Urothelium cell line (cell line): ENCODE measurements around the gene PROZ.
A peak's percentile ranks its signal among the peaks of the same experiment; 100 is the strongest.

Source experiments
- DNase-seq: peaks from one replicate; pipeline ENCODE4 v3.0.0; 2011; ENCODE audit warnings: low spot score, mixed read lengths
- FAIRE-seq: peaks from 2 replicates; lab custom pipeline; 2011; peaks lifted over from hg19 to GRCh38; lab: Jason Lieb, UNC

PROZ gene

DNA sequence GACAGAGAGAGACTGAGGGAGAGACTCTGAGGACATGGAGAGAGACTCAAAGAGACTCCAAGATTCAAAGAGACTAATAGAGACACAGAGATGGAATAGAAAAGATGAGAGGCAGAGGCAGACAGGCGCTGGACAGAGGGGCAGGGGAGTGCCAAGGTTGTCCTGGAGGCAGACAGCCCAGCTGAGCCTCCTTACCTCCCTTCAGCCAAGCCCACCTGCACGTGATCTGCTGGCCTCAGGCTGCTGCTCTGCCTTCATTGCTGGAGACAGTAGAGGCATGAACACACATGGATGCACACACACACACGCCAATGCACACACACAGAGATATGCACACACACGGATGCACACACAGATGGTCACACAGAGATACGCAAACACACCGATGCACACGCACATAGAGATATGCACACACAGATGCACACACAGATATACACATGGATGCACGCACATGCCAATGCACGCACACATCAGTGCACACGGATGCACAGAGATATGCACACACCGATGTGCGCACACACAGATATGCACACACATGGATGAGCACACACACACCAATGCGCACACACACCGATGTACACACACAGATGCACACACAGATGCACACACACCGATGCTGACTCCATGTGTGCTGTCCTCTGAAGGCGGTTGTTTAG lies 39.2 kb upstream of the PROZ start:
- no peak for DNase-seq
- peak; percentile 97 for FAIRE-seq

DNA sequence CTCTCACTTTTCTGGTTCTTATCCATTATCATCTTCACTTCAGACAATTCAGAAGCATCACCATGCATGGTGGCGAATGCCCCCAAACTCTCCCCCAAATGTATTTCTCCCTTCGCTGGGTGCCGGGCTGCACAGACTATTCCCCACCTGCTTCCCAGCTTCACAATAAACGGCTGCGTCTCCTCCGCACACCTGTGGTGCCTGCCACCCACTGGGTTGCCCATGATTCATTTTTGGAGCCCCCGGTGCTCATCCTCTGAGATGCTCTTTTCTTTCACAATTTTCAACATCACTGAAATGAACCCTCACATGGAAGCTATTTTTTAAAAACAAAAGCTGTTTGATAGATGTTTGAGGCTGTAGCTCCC lies 38.6 kb upstream of the PROZ start:
- FAIRE-seq, result no peak
- DNase-seq, result no peak

DNA sequence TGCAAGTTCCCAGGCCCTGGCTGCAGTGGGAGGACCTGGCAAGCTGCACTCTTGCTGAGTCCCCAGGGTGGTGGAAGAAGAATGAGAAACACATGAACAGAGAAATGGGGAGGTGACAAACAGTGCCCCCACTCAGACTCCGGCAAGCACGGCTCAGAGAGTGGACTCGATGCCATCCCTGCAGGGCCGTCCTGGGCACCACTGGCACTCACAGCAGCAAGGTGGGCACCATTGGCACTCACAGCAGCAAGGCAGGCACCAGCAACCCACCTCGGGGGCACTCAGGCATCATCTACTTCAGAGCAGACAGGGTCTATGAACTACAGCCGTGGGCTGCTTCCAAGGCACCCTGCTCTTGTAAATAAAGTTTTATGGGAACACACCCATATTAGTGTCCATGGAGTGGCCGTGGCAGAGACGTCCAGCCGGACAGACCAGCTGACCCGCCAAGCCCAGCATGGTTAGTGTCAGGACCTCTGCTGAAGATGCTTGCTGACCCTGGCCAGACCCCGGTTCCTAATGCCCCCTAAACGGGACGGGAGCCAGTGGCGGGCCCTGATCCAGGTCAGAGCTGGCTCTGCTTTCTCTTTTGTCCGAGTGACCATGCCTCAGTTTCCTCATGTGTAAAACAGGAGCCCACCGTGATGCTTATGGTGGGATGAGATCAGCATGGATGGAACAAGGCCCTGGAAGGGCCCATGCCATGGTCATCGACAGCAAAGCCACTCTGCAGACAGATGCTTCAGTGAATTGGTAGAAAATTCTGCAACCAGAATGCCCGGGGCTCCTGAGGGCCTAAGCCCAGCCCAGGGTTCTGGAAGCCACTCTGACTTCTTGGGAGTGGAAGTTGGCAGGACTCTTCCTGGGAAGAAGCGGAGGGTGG lies 37.9 kb upstream of the PROZ start:
- DNase-seq (no peak), FAIRE-seq (no peak)

DNA sequence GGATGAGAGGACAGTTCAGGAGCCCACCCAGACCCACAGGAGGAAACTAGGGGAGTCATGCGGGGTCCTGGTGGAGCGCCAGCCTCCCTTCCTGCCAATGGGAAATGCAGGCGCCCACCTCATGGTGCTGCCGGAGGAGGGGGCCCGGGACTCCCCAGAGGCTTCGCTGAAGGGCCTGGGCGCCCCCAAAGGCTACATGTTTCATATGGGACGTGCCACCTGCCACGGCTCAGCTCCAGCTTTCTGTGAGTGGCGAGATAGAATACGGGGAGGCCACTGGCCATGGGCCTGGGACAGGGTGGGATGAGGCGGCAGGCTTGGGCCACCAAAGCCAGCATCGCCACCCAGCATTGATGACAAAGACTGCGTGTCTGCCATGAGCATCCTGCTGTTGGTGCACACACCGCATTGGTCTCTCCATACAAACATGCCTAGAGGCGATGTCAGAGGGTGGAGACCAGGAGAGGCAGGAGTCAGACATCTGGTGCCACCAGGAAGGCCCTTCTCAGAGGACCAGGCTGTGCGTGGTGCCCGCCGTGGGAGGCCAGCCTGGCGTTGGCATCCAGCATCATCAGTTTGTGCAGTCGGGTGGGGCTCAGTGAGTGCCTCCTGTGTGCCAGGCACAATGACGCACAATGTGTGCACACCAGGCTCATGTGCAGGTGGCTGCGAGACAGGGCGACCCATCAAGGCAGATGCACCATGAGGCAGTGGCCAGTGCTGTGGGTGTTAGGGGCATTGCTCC lies 37.1 kb upstream of the PROZ start:
- DNase-seq (no peak), FAIRE-seq (no peak)

DNA sequence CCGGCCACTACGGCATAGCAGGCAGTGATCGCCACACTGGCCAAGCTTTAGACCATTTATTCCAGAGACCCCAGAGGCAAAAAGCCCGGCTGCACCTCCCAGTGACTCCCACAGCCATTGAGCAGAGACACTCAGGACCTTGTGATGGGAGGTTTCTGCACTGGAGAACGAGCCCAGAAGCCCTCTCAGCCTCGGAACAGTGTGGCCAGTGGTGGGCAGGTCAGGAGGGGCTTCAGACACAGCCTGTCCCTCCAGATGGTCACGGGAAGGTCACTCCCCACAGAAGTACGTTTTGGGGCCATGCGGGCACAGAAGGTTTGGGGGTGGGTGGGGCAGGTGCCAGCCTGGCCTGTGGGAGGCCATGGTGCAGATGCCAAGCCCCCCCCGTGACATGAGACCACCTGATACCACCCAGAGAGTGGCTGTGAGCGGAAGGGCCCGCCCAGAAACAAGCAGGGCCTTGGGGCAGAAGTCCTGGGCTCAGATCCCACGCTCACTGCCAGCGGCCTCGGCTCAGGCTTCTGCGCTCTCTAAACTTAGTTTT lies 36.4 kb upstream of the PROZ start:
- FAIRE-seq, result no peak
- no peak for DNase-seq

DNA sequence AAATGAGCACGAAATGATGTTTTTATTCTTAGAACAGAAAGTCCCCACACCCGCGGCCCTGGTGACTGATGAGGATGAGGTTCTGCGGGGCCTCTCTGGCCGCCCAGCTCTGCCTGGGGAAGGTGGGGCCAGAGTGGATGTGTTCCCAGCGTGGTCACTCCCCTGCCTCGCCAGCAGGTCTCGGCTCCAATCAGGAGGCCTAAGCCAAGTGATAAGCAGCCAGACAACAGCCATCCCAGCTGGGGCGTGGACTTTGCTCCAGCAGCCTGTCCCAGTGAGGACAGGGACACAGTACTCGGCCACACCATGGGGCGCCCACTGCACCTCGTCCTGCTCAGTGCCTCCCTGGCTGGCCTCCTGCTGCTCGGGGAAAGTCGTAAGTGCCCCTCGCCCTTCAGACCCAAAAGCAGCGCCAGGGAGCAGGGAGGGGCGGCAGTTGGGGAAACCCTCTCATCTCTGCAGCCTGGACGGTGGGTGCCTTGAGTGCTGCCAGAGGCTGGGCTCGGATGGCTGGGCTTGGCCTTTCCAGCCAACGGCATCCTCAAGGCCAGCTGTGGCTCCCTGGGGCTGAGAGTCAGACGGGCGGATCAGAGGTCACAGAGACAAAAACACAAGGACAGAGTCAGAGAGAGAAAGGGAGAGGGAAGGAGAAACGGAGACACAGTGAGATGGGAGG lies 35.8 kb upstream of the PROZ start, which contains the start of gene F10:
Gene F10 (plus strand): TSS at position 250 of the 676 bp plus-strand sequence. CDS start 57 bp downstream, at position 307.
- FAIRE-seq (no peak), DNase-seq (no peak)

DNA sequence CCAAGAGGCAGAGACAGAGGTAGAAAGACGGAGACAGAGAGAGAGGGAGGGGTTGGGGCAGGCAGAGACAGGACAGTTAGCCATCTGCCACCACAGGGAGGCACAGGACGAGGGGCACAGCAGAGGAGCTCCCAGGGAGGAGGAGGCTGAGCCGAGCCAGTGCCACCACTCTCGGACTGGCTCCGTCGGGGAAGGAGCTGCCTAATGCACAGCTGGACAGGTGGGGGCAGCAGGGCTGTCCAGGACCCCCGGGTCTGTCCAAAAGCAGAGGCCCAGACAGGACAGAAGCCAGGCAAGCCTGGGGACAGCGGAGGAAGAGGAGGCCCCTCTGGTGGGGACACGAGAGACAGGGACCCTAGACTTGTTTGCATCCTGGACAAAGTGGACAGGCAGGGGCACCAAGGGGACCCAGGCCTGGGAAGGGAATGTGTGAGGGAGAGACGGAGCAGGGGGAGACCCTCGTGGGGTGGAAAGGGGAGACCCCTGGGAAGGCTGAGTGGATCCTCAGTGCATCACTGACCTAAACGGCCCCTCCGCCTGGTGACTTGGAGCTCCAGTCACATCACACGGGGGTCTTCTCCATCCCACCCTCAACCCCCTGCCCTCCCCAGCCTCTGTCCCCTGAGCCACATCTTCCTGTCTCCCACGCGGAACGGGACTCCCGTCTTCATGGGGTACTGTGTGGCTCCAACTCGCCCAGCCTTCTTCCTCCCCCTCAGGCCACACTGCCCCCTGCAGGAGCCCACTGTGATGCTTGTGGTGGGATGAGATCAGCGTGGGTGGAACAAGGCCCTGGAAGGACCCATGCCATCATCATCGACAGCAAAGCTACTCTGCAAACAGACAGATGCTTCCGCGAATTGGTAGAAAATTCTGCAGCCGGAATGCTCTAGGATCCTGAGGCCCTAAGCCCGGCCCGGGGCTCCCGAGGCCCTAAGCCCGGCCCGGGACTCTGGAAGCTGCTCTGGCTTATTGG lies 34.9 kb upstream of the PROZ start:
- FAIRE-seq (peak; percentile 35), DNase-seq (no peak)

DNA sequence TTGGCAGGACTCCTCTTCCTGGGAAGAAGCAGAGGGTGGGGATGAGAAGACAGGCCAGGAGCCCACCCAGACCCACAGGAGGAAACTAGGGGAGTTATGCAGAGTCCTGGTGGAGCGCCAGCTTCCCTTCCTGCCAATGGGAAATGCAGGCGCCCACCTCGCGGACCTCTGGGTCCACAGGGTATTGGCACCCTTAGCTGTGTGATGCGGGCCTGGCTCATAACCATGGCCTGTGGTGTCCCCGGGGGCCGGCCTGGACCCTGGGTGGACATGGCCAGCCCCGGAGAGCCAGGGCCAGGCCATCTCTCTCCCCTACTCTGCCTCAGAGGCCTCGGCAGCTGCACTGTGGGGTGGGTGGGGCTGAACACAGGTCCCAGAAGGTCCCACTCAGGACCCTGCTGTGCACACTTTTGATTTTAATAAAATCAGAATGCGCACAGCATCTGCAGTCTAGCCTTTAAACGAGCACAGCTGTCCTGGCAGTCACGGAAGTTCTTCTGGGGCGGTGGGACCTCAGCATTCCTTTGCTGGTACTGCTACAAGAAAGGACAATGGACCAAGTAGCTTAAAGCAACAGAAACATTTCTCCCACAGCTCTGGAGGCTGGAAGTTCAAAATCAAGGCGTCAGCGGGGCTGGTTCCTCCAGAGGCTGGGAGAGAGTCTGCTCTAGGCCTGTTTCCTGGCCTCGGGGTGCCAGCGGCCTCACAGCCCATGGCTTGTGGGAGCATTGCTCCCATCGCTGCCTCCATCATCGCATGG lies 34.1 kb upstream of the PROZ start:
- DNase-seq (no peak), FAIRE-seq (no peak)

DNA sequence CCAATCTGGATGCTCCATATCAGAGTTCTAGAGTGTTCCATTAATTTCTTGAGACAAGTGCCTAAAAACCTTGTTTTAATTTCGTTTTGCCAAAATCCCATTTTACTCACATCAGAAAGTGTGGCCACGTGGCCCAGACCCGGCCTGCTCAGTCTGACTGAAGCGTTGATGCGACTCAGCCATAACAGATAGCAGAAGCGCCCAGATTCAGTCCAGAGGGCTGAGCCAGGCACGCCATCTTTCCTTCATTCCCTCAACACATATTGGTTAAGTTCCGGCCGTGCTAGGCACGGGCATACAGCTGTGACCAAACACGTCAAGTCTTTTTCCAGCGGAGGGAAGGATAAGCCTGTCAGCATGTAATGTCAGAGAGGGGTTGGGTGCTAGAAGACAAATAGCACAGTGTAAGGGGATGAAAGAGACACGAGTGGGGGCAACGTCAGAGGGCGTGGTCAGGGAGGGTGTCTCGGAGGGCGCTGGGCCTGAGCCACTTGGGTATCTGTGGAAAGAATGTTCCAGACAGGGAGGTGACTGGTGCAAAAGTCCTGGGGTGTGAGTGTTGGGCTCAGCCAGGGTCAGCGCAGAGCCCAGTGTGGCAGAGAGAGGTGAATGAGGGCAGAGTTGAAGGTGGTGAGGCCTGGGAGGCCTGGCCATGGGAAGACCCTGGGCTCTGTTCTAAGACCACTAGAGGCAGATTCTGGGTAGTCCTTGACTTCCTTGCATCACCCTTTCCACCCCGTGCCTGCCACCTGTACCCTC lies 32.8 kb upstream of the PROZ start:
- DNase-seq, result no peak
- peak; percentile 77 for FAIRE-seq

DNA sequence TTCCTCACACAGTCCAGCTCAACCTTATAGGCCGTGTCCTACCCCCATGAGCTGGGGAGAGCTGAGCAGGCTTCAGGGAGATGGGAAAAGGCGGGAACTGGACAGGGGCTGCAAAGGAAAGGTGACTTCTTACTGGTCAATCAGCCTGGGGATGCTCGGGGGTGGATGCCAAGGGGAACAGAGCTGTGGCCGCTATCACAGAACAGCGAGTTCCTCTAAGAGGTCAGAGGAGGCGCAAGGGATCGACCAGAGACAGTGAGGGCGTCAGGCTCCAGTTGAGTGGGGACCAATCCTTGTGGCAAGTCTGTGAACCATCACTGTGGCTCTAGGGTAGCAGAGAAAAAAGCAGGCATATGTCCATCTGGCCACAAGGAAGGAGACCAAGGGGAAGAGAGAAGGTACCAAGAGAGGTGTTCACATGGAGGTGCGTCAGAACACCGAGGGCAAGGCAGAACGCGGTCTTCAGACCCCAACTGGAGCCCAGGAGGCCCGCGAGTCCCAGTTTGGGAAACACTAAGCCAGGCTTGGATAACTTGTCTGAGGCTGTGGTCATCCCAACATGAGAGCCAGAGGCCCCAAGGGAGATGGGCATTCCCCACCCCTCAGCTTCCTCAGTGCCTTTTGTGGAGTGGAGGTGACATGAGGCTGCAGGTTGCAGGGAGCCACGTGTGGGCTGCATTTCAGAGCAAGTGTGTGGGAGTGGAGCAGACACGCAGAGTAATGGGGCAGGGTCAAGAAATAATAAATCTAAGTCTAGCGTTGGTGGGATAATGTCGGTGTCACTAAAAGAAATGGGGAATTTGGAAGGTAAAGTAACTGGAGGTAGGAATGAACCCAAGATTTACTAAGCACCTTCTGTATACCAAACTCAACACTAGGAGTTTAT lies 31.9 kb upstream of the PROZ start:
- FAIRE-seq, result no peak

DNA sequence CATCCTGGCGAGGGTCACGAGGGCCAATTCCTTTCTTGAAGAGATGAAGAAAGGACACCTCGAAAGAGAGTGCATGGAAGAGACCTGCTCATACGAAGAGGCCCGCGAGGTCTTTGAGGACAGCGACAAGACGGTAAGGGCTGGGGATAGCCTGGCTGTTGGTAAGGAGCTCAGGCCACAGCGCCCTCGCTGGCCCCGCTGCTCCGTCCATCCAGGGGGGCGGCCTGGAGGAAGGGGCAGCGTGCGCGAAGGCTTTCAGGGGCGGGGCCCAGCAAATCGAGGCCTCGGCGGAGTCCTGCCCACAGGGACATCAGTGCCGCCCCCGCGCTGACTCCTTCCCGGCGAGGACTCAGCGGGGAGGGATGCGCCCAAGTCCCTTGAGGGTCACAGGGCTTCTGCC lies 29.0 kb upstream of the PROZ start:
- FAIRE-seq (no peak), DNase-seq (no peak)

More for the DNA sequence above, 31.9 kb upstream of the PROZ start:
- DNase-seq, result no peak

DNA sequence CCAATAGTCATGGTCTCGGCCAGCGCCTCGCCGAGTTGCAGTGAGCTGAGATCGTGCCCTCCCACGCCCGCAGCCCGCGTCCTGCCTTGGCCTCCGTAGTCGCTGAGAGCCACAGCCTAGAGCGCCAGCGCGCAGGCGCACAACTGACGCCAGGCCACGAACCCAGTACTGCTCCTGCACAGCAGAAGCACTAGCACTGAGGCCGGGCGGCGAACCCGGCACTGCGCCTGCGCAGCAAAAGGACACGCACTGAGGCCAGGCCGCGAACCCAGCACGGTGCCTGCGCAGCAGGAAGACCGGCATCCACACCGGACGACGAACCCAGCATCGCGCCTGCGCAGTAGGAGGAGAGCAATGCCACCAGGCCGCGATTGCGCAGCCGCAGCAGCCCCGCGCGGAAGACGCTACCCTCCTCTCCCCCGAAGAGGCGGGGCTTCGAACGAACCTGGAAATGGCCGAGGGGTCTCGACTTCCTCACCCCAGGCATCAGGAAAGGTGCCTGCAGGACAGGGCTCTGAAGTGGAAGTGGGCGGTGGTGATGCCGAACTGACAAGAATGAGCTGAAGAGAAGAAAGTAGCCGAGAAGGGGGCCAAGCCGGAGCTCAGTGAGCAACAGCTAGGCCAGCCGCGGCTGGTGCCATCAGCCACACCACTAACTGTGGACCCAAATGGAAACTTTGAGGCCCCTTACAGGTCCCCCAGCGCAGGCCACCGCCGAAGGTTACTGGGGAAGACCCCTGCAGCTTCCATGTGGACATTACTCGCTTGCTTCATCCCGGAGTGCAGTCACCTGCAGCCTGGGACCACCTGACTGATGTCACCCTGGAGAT lies 28.3 kb upstream of the PROZ start:
- DNase-seq (no peak), FAIRE-seq (no peak)

DNA sequence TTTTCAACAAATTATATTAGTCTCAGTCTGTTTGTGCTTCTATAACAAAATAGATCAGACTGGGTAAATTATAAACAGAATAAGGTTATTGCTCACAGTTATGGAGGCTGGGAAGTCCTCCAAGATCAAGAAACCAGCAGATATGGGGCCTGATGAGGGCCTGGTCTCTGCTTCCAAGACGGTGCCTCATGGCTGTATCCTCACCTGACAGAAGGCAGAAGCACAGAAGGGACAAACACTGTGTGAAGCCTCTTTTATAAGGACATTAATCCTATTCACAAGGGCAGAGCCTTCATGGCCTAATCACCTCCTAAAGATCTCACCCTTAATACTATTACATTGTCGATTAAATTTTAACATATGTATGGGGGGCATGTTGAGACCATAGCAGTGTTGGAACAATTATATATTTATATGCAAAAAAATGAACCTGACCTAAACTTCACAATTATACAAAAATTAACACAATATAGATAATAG lies 23.1 kb upstream of the PROZ start:
- no peak for FAIRE-seq
- no peak for DNase-seq

DNA sequence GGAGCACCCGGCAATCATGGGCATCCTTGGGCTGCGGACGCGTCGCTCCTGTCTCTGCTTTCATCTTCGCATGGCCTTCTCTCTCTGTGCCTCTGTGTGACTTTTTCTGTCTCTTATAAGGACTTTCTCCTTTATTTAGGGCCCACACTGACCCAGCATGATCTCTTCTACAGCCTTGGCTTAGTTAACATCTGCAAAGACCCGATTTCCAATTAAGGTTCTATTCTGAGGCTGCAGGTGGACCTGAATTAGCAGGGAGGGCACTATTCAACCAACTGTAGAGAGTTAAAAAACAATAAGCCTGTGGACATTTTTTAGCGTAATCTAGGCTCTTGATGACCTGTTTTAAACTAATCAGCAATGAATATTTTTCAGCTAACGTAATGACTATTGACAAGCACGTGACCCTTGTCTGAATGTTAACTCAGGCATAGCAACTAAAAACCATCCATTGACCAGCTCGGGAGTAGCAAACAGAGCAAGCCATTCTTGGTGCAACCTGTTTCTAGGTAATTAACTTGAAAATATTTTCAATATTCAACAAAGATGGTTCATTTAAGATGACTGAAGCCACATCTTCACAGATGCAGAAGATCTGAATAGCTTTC lies 20.7 kb upstream of the PROZ start:
- FAIRE-seq, result no peak
- no peak for DNase-seq

DNA sequence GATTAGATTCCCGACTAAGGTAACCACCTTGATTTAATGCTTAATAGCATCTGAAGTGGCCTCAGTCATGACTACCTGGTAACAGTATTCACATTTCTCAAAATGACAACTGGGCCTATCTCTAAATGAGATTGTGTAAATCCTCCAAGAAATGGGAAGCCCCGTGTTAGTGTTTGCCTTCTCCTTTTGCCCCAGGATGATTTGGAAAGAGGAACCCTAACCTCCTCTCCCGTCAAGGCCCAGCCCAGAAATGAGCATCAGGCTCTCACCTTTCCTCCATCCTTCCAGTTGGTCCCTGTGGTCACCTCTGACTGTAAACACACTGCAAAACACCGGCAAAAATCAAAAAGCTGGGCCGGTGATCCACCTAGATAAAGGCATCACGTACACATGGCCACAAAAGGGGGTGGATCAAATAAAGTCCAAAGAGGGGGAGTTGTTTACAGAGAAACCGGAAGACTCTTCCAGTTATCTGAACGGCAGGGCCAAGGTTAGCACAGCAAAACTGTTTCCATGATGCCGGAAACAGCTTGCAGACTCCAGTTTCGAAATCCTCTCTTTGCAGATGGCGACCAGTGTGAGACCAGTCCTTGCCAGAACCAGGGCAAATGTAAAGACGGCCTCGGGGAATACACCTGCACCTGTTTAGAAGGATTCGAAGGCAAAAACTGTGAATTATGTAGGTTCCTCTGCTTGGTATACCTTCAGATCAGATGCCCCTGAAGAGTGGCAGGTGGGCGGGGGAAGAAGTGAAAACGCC lies 19.5 kb upstream of the PROZ start:
- DNase-seq (no peak), FAIRE-seq (no peak)
